Measurements from ENCODE around the gene NKAIN4. TPM values are rescaled to one million over a fixed set of nuclear protein-coding genes. Genes with fewer than 3 reads are reported as not detected.

Gene NKAIN4
- total RNA-seq, 2 experiments from 2014 or later, result not detected

DNA sequence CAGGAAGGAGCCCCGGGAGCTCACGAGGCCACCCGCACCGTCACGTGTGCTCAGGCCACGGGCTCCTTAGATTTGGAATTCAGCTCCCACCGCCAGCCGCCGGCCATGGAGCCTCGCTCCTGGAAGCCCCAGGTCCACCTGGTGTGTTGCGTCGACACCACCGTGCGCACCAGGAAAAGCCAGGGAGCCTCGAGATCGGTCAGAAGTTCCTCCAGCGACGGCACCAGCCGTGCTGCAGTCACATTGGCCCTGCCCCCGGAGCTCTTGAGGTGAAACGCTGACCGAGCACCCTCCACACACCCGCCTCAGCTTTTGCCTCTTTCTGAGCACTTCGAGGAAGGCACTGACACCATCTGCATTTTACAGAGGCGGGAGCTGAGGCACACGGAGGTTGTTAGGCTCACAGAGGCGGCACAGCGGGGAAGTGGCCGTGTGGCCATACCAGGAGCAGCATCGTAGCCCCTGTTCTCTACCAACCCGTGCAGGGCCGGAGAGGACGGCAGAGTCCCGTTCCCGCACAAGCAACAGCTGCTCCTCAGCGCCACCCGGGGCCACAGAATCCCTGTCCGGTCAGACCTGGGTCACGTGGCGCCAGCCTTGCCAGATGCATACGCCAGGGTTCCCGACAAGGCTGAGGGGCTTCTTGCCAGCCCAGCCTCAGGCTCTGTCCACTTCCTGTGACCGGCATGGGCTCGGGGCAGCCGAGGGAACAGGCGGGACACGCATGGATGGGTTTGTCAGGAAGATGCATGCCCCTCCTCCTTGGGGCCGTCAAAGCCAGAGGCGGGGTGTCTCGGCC lies 7.6 kb downstream of the NKAIN4 start:
- intact Hi-C loops (cut with micrococcal nuclease), result no loop called here
- Mint-ChIP-seq H3K4me3 (no peak overlapping the region), H3K36me3 (ENCODE audit: low read depth) (no peaks in the 10 kb centered on the region), H3K9me3 (no peaks in the 10 kb centered on the region), H3K27me3 (ENCODE audit: low read depth) (peaks cover 11% of the 10 kb centered on the region), H3K27ac (no peak overlapping the region), H3K4me1 (ENCODE audit: low read depth) (no peaks in the 10 kb centered on the region)
- CTCF ChIA-PET, result interaction anchor here (2.5 kb wide), 1 partner anchor 23 kb away, joined by 11 read pairs; no protein-coding TSS in a partner anchor
- no peak for DNase-seq

DNA sequence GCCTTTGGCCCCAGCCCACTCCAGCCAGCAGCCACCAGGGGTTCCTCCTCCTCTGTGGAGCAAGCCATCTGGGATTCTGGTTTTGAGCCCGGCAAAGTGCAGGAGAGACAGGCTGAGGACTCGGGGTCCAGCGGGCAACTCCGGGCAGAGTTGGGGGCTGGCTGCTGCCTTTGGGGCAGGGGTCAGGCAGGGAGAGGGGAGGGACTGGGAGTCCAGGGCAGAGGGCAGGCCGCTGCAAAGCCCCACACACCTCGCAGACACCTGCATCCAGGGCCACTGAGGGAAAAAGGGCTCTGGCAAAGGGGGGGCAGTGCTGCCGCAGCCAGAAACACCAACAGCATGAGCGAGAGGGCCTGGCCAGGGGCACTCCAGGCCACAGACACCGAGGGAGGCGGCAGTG lies 9.8 kb downstream of the NKAIN4 start:
- CTCF ChIA-PET, result no interaction called here

DNA sequence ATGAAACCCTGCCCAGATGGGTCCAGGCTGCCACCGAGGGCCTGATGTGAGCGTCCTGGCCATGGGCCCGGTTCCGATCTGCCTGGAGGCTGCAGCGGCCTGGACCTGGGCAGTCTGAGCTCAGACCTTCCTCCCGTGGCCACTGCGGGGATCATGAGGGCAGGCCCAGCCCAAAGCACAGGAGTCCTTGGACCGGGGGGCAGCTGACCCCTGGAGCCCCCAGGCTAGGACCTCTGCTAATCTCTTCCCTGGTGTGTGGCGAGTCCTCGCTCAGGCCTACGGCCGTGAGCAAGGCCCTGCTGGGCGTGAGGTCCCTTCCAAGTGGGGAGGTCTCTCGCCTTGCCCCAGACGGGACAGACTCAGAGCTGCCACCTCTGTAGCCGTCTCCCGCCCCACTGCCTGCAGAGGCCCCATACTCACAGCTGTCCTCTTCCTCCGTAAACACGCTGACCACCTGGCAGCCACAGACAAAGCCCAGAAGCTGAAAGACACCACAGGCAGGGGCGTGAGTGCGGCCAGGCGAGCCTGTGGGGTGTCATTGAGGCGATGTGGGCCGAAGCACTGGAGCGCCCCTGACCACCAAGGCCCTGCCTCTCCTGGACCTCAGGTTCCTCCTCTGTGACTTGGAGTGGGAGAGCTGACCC lies 10.5 kb downstream of the NKAIN4 start:
- Mint-ChIP-seq H3K4me1 (ENCODE audit: low read depth) (no peaks in the 10 kb centered on the region), H3K4me3 (no peak overlapping the region), H3K9me3 (no peaks in the 10 kb centered on the region), H3K36me3 (ENCODE audit: low read depth) (no peaks in the 10 kb centered on the region), H3K27me3 (ENCODE audit: low read depth) (peaks cover 5% of the 10 kb centered on the region), H3K27ac (no peak overlapping the region)
- CTCF ChIA-PET, result no interaction called here
- intact Hi-C loops (cut with micrococcal nuclease), result no loop called here
- DNase-seq, result no peak

More for the DNA sequence above, 9.8 kb downstream of the NKAIN4 start:
- no peak for DNase-seq
- no peaks in the 10 kb centered on the region for H3K4me1 Mint-ChIP-seq (ENCODE audit: low read depth)
- peaks cover 9% of the 10 kb centered on the region for H3K27me3 Mint-ChIP-seq (ENCODE audit: low read depth)
- no peaks in the 10 kb centered on the region for H3K36me3 Mint-ChIP-seq (ENCODE audit: low read depth)
- no peak overlapping the region for H3K4me3 Mint-ChIP-seq
- no peaks in the 10 kb centered on the region for H3K9me3 Mint-ChIP-seq
- H3K27ac Mint-ChIP-seq, result no peak overlapping the region
- intact Hi-C loops (cut with micrococcal nuclease), result no loop called here

DNA sequence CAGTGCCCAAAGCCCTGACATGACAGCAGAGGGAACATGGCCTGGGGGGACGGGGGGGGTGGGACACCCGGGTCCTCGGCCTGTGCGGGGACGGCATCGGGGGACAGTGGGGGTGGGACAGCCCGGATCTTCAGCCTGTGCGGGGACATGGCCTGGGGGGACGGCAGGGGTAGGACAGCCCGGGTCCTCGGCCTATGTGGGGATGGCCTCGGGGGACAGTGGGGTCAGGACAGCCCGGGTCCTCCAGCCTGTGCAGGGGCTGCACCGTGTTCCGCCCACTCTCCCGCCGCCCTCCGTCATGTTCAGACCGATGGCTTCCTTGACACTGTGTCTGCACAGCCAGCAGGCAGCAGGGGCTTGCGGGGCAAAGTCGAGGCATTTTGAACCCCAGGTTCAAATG lies 11.5 kb downstream of the NKAIN4 start:
- CTCF ChIA-PET, result no interaction called here
- no peak for DNase-seq
- H3K27ac Mint-ChIP-seq, result no peak overlapping the region
- H3K9me3 Mint-ChIP-seq, result no peaks in the 10 kb centered on the region
- intact Hi-C loops (cut with micrococcal nuclease), result no loop called here
- H3K27me3 Mint-ChIP-seq (ENCODE audit: low read depth), result no peaks in the 10 kb centered on the region
- no peak overlapping the region for H3K4me3 Mint-ChIP-seq
- H3K4me1 Mint-ChIP-seq (ENCODE audit: low read depth), result no peaks in the 10 kb centered on the region
- no peaks in the 10 kb centered on the region for H3K36me3 Mint-ChIP-seq (ENCODE audit: low read depth)

DNA sequence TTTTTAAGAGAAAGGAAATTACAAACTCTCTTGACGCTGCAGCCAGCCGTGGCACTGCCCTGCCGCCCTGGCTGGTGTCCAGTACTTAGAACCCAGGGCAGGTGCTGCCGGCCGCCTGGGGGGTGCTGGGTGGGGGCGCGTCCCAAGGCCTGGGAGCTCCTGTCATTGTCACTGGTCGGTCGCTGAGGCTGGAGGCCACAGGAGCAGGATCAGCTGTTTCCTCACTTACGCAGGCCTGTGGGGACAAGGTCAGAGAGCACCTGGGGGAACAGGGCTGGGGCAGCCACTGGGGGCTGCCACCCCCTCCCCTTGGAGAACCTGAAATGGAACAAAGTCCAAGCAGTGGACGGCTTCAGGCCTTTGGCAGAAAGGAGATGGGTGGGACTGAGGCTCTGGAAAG lies 13.0 kb downstream of the NKAIN4 start:
- no peak overlapping the region for H3K4me3 Mint-ChIP-seq
- no peaks in the 10 kb centered on the region for H3K9me3 Mint-ChIP-seq
- no peaks in the 10 kb centered on the region for H3K4me1 Mint-ChIP-seq (ENCODE audit: low read depth)
- intact Hi-C loops (cut with micrococcal nuclease), result no loop called here
- H3K36me3 Mint-ChIP-seq (ENCODE audit: low read depth), result no peaks in the 10 kb centered on the region
- CTCF ChIA-PET, result no interaction called here
- H3K27me3 Mint-ChIP-seq (ENCODE audit: low read depth), result no peaks in the 10 kb centered on the region
- DNase-seq, result no peak
- H3K27ac Mint-ChIP-seq, result no peak overlapping the region

DNA sequence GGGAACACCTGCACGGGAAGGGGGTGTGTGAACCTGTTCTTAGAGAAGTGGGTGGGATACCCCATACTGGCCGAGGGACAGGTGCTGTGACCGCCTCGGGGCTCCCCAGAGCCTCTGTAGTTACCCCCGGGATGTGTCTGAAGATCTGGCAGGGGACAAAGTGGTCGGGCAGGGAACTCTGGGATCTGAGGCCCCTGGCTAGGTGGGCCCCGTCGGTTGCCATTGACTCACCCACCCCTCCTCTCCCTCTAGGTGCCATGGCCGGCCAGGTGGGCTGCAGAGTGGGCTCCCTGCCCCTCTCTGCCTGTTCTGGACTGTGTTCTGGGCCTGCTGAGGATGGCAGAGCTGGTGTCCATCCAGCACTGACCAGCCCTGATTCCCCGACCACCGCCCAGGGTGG lies 14.3 kb downstream of the NKAIN4 start:
- no peak overlapping the region for H3K4me3 Mint-ChIP-seq
- no peak for DNase-seq

DNA sequence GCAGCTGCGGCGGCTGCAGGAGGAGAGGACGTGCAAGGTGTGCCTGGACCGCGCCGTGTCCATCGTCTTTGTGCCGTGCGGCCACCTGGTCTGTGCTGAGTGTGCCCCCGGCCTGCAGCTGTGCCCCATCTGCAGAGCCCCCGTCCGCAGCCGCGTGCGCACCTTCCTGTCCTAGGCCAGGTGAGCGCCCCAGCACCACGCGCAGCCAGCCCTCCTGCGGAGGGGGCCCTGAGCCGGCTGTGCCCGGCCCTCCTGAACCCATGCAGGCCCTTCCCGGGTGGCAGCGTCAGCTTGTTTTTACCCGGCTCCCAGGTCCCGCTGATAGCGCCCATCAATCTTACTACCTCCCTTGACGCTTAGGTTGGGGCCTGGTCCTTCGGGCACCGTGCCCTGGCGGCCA lies 14.8 kb downstream of the NKAIN4 start:
- no peaks in the 10 kb centered on the region for H3K36me3 Mint-ChIP-seq (ENCODE audit: low read depth)
- CTCF ChIA-PET, result interaction anchor here (1.2 kb wide), 1 partner anchor 16 kb away, joined by 7 read pairs; no protein-coding TSS in a partner anchor
- no peaks in the 10 kb centered on the region for H3K9me3 Mint-ChIP-seq
- H3K4me3 Mint-ChIP-seq, result no peak overlapping the region
- no peak for DNase-seq
- H3K27me3 Mint-ChIP-seq (ENCODE audit: low read depth), result no peaks in the 10 kb centered on the region
- intact Hi-C loops (cut with micrococcal nuclease), result no loop called here
- no peak overlapping the region for H3K27ac Mint-ChIP-seq
- peaks cover 4% of the 10 kb centered on the region for H3K4me1 Mint-ChIP-seq (ENCODE audit: low read depth)

More for the DNA sequence above, 14.3 kb downstream of the NKAIN4 start:
- Mint-ChIP-seq H3K27ac (no peak overlapping the region), H3K9me3 (no peaks in the 10 kb centered on the region), H3K27me3 (ENCODE audit: low read depth) (no peaks in the 10 kb centered on the region), H3K4me1 (ENCODE audit: low read depth) (peaks cover 1% of the 10 kb centered on the region), H3K36me3 (ENCODE audit: low read depth) (no peaks in the 10 kb centered on the region)
- intact Hi-C loops (cut with micrococcal nuclease), result no loop called here
- CTCF ChIA-PET, result no interaction called here

DNA sequence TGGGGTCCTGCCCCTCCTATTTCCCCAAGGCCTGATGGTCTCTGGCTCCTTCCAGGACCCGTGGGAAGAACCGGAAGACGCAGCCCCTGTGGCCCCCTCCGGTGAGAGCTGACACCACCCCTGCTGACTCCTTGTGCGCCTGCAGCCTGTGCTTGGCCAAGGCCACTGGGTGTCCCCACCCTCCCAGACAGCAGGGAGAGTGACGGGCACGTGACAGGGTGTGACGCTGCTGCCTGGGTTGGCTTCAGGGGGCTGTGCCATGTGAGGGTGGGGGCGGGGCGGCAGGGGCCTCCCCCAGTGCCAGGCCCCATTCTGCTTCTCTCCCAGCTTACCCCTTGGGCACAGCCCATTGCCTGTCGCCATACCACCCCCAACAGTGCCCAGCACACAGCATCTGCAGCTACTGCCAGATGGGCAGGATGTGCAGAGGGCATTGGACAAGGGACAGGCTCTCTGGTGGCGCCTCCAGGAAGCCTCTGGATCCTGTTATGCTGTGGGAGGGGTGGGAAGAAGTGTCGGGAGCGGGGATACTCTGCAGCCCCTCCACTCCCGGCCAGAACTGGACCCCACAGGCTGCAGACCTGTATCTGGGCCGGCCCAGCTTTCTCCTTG lies 15.6 kb downstream of the NKAIN4 start:
- CTCF ChIA-PET, result interaction anchor here (1.2 kb wide), 1 partner anchor 15 kb away, joined by 7 read pairs; no protein-coding TSS in a partner anchor
- intact Hi-C loops (cut with micrococcal nuclease), result no loop called here

DNA sequence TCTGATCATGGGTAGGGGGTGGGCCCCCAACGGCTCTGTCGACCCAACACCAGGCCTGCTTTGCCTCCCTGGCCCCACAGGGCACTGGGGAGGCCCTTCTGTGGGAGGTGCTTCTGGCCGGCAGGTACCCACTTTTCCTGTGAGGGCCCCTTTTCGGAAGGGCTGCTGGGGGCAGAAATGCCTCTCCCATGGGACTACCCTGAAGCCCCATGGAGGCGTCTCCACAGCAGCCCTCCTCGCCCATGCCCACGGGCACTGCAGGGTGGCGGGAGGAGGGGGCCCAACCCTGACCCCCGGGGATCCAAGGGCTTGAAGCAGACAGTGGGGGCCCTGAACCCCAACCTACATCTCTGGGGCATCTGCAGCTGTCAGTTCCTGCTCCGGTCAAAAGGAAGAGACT lies 16.2 kb downstream of the NKAIN4 start:
- H3K27me3 Mint-ChIP-seq (ENCODE audit: low read depth), result no peaks in the 10 kb centered on the region
- no peaks in the 10 kb centered on the region for H3K9me3 Mint-ChIP-seq
- intact Hi-C loops (cut with micrococcal nuclease), result no loop called here
- CTCF ChIA-PET, result interaction anchor here (6.4 kb wide), 1 partner anchor 14 kb away, joined by 42 read pairs; no protein-coding TSS in a partner anchor
- DNase-seq, result no peak
- peaks cover 4% of the 10 kb centered on the region for H3K4me1 Mint-ChIP-seq (ENCODE audit: low read depth)
- H3K27ac Mint-ChIP-seq, result no peak overlapping the region
- no peak overlapping the region for H3K4me3 Mint-ChIP-seq
- H3K36me3 Mint-ChIP-seq (ENCODE audit: low read depth), result no peaks in the 10 kb centered on the region

More for the DNA sequence above, 15.6 kb downstream of the NKAIN4 start:
- Mint-ChIP-seq H3K9me3 (no peaks in the 10 kb centered on the region), H3K4me1 (ENCODE audit: low read depth) (peaks cover 4% of the 10 kb centered on the region), H3K27ac (no peak overlapping the region), H3K27me3 (ENCODE audit: low read depth) (no peaks in the 10 kb centered on the region), H3K4me3 (no peak overlapping the region), H3K36me3 (ENCODE audit: low read depth) (no peaks in the 10 kb centered on the region)
- no peak for DNase-seq

DNA sequence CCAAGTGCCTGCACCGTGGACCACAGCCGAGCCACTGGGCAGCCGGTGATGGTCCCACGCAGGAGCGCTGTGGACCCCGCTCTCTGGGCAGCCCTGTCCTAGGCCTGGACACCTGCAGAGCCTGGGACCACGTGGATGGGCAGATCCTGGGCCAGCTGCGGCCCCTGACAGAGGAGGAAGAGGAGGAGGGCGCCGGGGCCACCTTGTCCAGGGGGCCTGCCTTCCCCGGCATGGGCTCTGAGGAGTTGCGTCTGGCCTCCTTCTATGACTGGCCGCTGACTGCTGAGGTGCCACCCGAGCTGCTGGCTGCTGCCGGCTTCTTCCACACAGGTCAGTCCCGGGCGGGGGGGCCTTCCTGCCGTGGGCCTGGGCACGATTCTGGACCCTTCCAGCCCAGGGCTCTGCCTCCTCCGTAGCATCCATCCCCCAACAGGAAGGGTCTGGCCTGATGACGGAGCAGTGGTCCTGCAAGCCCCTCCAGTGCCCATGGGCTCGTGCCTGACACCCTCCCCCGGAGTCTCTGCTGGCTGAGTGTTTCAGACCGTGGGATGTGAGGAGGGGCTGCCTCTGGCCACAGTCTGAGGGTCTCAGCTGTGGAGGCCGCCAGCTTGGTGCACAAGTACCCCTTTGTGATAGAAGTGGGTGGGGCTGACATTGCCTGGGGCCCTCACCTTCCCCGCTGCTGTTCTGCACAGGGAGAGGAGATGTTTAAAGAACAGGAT lies 18.0 kb downstream of the NKAIN4 start:
- Mint-ChIP-seq H3K9me3 (no peaks in the 10 kb centered on the region), H3K4me3 (no peak overlapping the region), H3K36me3 (ENCODE audit: low read depth) (no peaks in the 10 kb centered on the region), H3K27ac (no peak overlapping the region), H3K4me1 (ENCODE audit: low read depth) (peaks cover 4% of the 10 kb centered on the region), H3K27me3 (ENCODE audit: low read depth) (peaks cover 11% of the 10 kb centered on the region)
- CTCF ChIA-PET, result interaction anchor here (0.6 to 6.4 kb wide), 2 partner anchors 12 to 381 kb away, joined by 3 to 42 read pairs; no protein-coding TSS in a partner anchor
- intact Hi-C loops (cut with micrococcal nuclease), result no loop called here
- no peak for DNase-seq

DNA sequence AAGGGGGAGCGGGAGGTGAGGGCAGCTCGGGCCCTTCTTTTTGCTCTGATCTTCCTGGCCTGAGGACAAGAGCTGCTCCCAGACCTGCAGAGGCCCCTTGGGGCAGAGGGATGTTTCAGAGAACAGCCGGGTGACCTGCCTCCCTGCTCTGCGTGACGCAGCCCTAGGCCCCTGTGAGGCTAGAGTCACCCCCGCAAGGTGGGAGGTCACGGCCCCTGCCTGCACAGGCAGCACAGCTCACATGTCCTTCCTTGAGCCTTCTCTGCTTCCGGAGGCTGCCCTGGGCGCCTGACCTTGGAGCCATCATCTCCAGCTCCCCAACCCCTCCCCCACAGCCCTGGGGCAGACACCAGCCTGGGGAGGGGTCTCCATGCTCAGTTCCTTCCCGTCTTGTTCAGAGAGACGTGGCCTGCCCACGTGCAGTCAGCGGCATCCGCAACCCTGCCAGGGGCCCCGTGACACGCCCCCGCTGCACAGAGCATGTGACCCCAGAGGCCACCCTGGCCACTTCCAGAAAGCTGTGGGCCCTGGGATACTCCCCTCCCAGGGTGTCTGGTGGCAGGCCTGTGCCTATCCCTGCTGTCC lies 18.8 kb downstream of the NKAIN4 start, which contains the start of gene BIRC7:
Gene BIRC7, plus strand, starts transcription at position 507 of the 585 bp plus-strand sequence. CDS start 192 bp downstream, outside the sequence.
- no peak within 1 kb of the TSS for H3K4me3 Mint-ChIP-seq
- intact Hi-C loops (cut with micrococcal nuclease), result no loop called here
- H3K27ac Mint-ChIP-seq, result no peak within 1 kb of the TSS
- no peaks in the 10 kb centered on the region for H3K9me3 Mint-ChIP-seq
- no peaks in the 10 kb centered on the region for H3K36me3 Mint-ChIP-seq (ENCODE audit: low read depth)
- no peak for DNase-seq
- CTCF ChIA-PET, result interaction anchor here (0.6 to 6.4 kb wide), 4 partner anchors 10 to 380 kb away, joined by 3 to 42 read pairs (median 4); no protein-coding TSS in a partner anchor
- H3K27me3 Mint-ChIP-seq (ENCODE audit: low read depth), result peaks cover 16% of the 10 kb centered on the region
- peaks cover 4% of the 10 kb centered on the region for H3K4me1 Mint-ChIP-seq (ENCODE audit: low read depth)
